MCF 10A (cell line): ENCODE results near the gene S100A8. TPM values are rescaled to one million over a fixed set of nuclear protein-coding genes. Genes with fewer than 3 reads are reported as not detected.
A peak's percentile ranks its signal among the peaks of the same experiment; 100 is the strongest.

Source experiments
- BruUV-seq: library from RNA; stranded (reverse); fragments of 400-500 nt; replicated peaks from 2 replicates; lab custom pipeline; 2021; lab: Mats Ljungman, UMichigan
- CTCF ChIA-PET: fragments of 300-600 bp; sonication (Branson Sonifier 250); formaldehyde crosslinking; extraction: SDS; loops from one replicate; lab custom pipeline; 2021; ENCODE audit warnings: antibody characterized with exemption, inconsistent platforms; lab: Yijun Ruan, JAX
- POLR2A ChIA-PET: fragments of 300-600, 350-650 bp; sonication (Branson Sonifier 250); formaldehyde crosslinking; extraction: SDS; loops from one replicate; lab custom pipeline; 2020; ENCODE audit warnings: antibody characterized with exemption, inconsistent platforms; lab: Yijun Ruan, JAX
- DNase-seq: peaks from one replicate; pipeline ENCODE4 v3.0.0-alpha.2; 2018; ENCODE audit not compliant: unreplicated experiment
- H3K27ac Mint-ChIP-seq: one replicate; pipeline ENCODE4 v1.8.0; 2022; ENCODE audit warnings: mild to moderate bottlenecking, low read depth, mixed read lengths; ENCODE audit not compliant: unreplicated experiment
- H3K27me3 Mint-ChIP-seq: one replicate; pipeline ENCODE4 v1.8.0; 2022; ENCODE audit warnings: mixed read lengths; ENCODE audit not compliant: insufficient read depth, unreplicated experiment
- H3K36me3 Mint-ChIP-seq: one replicate; pipeline ENCODE4 v1.8.0; 2022; ENCODE audit warnings: mild to moderate bottlenecking, moderate library complexity, mixed read lengths; ENCODE audit not compliant: insufficient read depth, unreplicated experiment
- H3K4me1 Mint-ChIP-seq: one replicate; pipeline ENCODE4 v1.8.0; 2022; ENCODE audit warnings: mixed read lengths; ENCODE audit not compliant: insufficient read depth, unreplicated experiment
- H3K4me3 Mint-ChIP-seq: one replicate; pipeline ENCODE4 v1.8.0; 2022; ENCODE audit warnings: mild to moderate bottlenecking, moderate library complexity, mixed read lengths; ENCODE audit not compliant: unreplicated experiment
- H3K9me3 Mint-ChIP-seq: one replicate; pipeline ENCODE4 v1.8.0; 2022; ENCODE audit warnings: mixed read lengths; ENCODE audit not compliant: unreplicated experiment
- CTCF ChIP-seq: fragments of 200-600 bp; IDR thresholded peaks from one replicate; pipeline ENCODE4 v1.8.0; 2022; ENCODE audit warnings: antibody characterized with exemption, mild to moderate bottlenecking; ENCODE audit not compliant: unreplicated experiment
- intact Hi-C: fragments of 100-400 bp; cut with micrococcal nuclease; formaldehyde crosslinking; loops from 2 replicates; pipeline ENCODE4 v1.14.1; 2022
- total RNA-seq: library from RNA; stranded (reverse); gene quantifications from 2 replicates; pipeline ENCODE4 v1.2.3, GENCODE V29; 2022

S100A8 gene
- total RNA-seq, 1 experiment from 2014 or later = 80.4 TPM

GRCh38 chr1:153395776-153396175 is 4.9 kb upstream of the S100A8 start:
- H3K4me1 Mint-ChIP-seq = peaks cover 41% of the 10 kb centered on the region
- H3K27me3 Mint-ChIP-seq = peaks cover 12% of the 10 kb centered on the region
- ChIA-PET POLR2A (interaction anchor here (0.6 to 6.7 kb wide), 14 partner anchors 9 to 883 kb away, joined by 3 to 44 read pairs (median 3); partner anchors contain the start of genes S100A12 and S100A9), CTCF (interaction anchor here (0.5 to 9.3 kb wide), 7 partner anchors 16 to 177 kb away, joined by 3 to 92 read pairs (median 4); no protein-coding TSS in a partner anchor)
- BruUV-seq = no TSS peak
- H3K4me3 Mint-ChIP-seq = peak overlapping the region; percentile 9
- no peaks in the 10 kb centered on the region for H3K9me3 Mint-ChIP-seq
- intact Hi-C loops = no loop called here
- no peaks in the 10 kb centered on the region for H3K36me3 Mint-ChIP-seq
- no peak for DNase-seq
- peak overlapping the region; percentile 1 for H3K27ac Mint-ChIP-seq
- TF ChIP-seq CTCF = no peak

- H3K4me1 Mint-ChIP-seq = peaks cover 45% of the 10 kb centered on the region
- intact Hi-C loops = no loop called here
- no peak for TF ChIP-seq CTCF
- no peaks in the 10 kb centered on the region for H3K36me3 Mint-ChIP-seq
- H3K4me3 Mint-ChIP-seq = peak overlapping the region; percentile 9
- ChIA-PET POLR2A (interaction anchor here (0.6 to 6.7 kb wide), 16 partner anchors 9 to 883 kb away, joined by 3 to 44 read pairs (median 3); partner anchors contain the start of genes S100A12, S100A6 and S100A9), CTCF (interaction anchor here (1.0 to 9.3 kb wide), 8 partner anchors 10 to 177 kb away, joined by 3 to 92 read pairs (median 4); no protein-coding TSS in a partner anchor)
- no peaks in the 10 kb centered on the region for H3K9me3 Mint-ChIP-seq
- peaks cover 11% of the 10 kb centered on the region for H3K27me3 Mint-ChIP-seq
- peak; percentile 95 for DNase-seq
- BruUV-seq = no TSS peak
- H3K27ac Mint-ChIP-seq = peak overlapping the region; percentile 1
Observed at GRCh38 chr1:153395136-153395685, 4.3 kb upstream of the S100A8 start.

GRCh38 chr1:153394391-153394790 is 3.5 kb upstream of the S100A8 start:
- H3K4me1 Mint-ChIP-seq = peaks cover 53% of the 10 kb centered on the region
- H3K27me3 Mint-ChIP-seq = peaks cover 2% of the 10 kb centered on the region
- intact Hi-C loops = no loop called here
- no peak overlapping the region for H3K27ac Mint-ChIP-seq
- H3K4me3 Mint-ChIP-seq = no peak overlapping the region
- H3K9me3 Mint-ChIP-seq = no peaks in the 10 kb centered on the region
- ChIA-PET CTCF (interaction anchor here (0.5 to 9.3 kb wide), 6 partner anchors 9 to 739 kb away, joined by 3 to 92 read pairs (median 6); no protein-coding TSS in a partner anchor), POLR2A (interaction anchor here (1.1 to 6.7 kb wide), 6 partner anchors 9 to 41 kb away, joined by 3 to 44 read pairs (median 8); partner anchors contain the start of genes S100A12 and S100A9)
- DNase-seq = no peak
- BruUV-seq = no TSS peak
- no peak for TF ChIP-seq CTCF
- no peaks in the 10 kb centered on the region for H3K36me3 Mint-ChIP-seq

- DNase-seq = peak; percentile 95
- no peak for TF ChIP-seq CTCF
- ChIA-PET CTCF (interaction anchor here (0.5 to 9.3 kb wide), 3 partner anchors 27 to 738 kb away, joined by 4 to 92 read pairs (median 7); no protein-coding TSS in a partner anchor), POLR2A (interaction anchor here (1.0 to 6.7 kb wide), 5 partner anchors 9 to 37 kb away, joined by 3 to 44 read pairs (median 11); partner anchors contain the start of genes S100A12 and S100A9)
- no peak overlapping the region for H3K4me3 Mint-ChIP-seq
- intact Hi-C loops = no loop called here
- no peak overlapping the region for H3K27ac Mint-ChIP-seq
- H3K4me1 Mint-ChIP-seq = peaks cover 55% of the 10 kb centered on the region
- no peaks in the 10 kb centered on the region for H3K27me3 Mint-ChIP-seq
- no peaks in the 10 kb centered on the region for H3K36me3 Mint-ChIP-seq
- BruUV-seq = no TSS peak
- H3K9me3 Mint-ChIP-seq = no peaks in the 10 kb centered on the region
Observed at GRCh38 chr1:153393926-153394325, 3.1 kb upstream of the S100A8 start.
